Memory B cell (primary cell): ENCODE results near the gene ODAD2.

Source experiments
- ATAC-seq: fragments of 150-1000 bp; cut with Tn5 transposase; 2 replicates; pipeline ENCODE4 v1.10.0; 2021; ENCODE audit warnings: low read depth, mild to moderate bottlenecking, moderate library complexity
- DNase-seq, 2 donors: peaks; one replicate each; pipeline ENCODE4 v3.0.0; 2022; ENCODE audit warnings: low spot score in 2 of 2
- H3K27ac Mint-ChIP-seq: one replicate; pipeline ENCODE4 v1.8.0; 2022; ENCODE audit warnings: mild to moderate bottlenecking, moderate library complexity, mixed read lengths
- H3K27me3 Mint-ChIP-seq: one replicate; pipeline ENCODE4 v1.8.0; 2022; ENCODE audit warnings: mixed read lengths
- H3K36me3 Mint-ChIP-seq: one replicate; pipeline ENCODE4 v1.8.0; 2022; ENCODE audit warnings: mild to moderate bottlenecking, mixed read lengths
- H3K4me1 Mint-ChIP-seq: one replicate; pipeline ENCODE4 v1.8.0; 2022; ENCODE audit warnings: mixed read lengths
- H3K4me3 Mint-ChIP-seq: one replicate; pipeline ENCODE4 v1.8.0; 2022; ENCODE audit warnings: mild to moderate bottlenecking, moderate library complexity, mixed read lengths
- H3K9me3 Mint-ChIP-seq: one replicate; pipeline ENCODE4 v1.8.0; 2022; ENCODE audit warnings: mixed read lengths

The ODAD2 gene

DNA sequence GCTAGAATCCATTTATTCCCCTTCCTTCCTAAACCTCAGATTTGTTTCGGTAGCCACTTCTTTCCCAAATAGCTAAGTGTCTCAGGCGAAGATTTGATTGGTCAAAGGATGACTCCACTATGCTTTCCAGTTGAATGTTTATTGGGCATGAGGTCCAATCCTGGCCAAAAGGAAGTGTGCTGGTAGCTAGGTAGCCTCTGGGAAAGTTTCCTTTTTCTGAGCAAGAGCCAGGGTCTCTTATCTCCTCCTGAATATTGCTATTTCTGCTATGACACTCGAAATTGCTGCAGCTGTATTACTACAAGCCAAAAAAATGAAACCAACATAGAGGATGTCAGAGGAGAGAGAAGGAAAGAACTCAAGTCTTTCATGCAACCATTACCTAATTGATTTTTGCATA lies 199.8 kb downstream of the ODAD2 start:
- peaks cover 7% of the 10 kb centered on the region for H3K27me3 Mint-ChIP-seq
- H3K4me1 Mint-ChIP-seq, result no peaks in the 10 kb centered on the region
- H3K27ac Mint-ChIP-seq, result no peak overlapping the region
- no peak overlapping the region for H3K4me3 Mint-ChIP-seq
- ATAC-seq (no peak), DNase-seq (no peak)
- peaks cover 3% of the 10 kb centered on the region for H3K9me3 Mint-ChIP-seq
- no peaks in the 10 kb centered on the region for H3K36me3 Mint-ChIP-seq

- H3K36me3 Mint-ChIP-seq, result no peaks in the 10 kb centered on the region
- peaks cover 3% of the 10 kb centered on the region for H3K9me3 Mint-ChIP-seq
- no peak overlapping the region for H3K4me3 Mint-ChIP-seq
- DNase-seq, result no peak
- ATAC-seq, result no peak
- peaks cover 13% of the 10 kb centered on the region for H3K27me3 Mint-ChIP-seq
- no peaks in the 10 kb centered on the region for H3K4me1 Mint-ChIP-seq
- no peak overlapping the region for H3K27ac Mint-ChIP-seq
Measured at GRCh38 chr10:27794157-27794556, 204.7 kb downstream of the ODAD2 start.

DNA sequence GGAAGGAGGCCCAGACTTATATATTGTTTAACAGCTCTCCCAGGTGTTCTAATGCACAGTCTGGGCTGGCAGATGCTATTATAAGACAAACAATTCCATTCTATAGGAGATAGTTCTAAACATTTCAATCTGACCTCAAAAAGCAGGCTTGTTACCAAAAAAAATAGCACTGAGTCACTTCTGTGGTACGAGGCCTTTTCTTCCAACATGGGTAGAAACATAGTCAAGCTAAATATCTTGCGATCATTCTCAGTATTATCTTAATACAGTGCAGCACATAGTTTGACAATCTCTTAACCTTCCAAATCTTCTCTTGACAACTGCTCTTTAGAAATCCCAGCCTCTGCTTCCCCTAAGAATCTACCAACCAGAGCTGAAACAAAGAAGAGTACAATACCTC lies 206.7 kb downstream of the ODAD2 start:
- H3K4me3 Mint-ChIP-seq, result no peak overlapping the region
- H3K27me3 Mint-ChIP-seq, result peaks cover 15% of the 10 kb centered on the region
- peaks cover 3% of the 10 kb centered on the region for H3K9me3 Mint-ChIP-seq
- DNase-seq (no peak), ATAC-seq (no peak)
- H3K36me3 Mint-ChIP-seq, result no peaks in the 10 kb centered on the region
- H3K4me1 Mint-ChIP-seq, result no peaks in the 10 kb centered on the region
- H3K27ac Mint-ChIP-seq, result no peak overlapping the region

GRCh38 chr10:27784272-27784671 lies 214.6 kb downstream of the ODAD2 start:
- Mint-ChIP-seq H3K27ac (no peak overlapping the region), H3K9me3 (no peaks in the 10 kb centered on the region), H3K4me1 (no peaks in the 10 kb centered on the region), H3K4me3 (no peak overlapping the region), H3K27me3 (peaks cover 4% of the 10 kb centered on the region), H3K36me3 (no peaks in the 10 kb centered on the region)
- ATAC-seq (no peak), DNase-seq (no peak)

DNA sequence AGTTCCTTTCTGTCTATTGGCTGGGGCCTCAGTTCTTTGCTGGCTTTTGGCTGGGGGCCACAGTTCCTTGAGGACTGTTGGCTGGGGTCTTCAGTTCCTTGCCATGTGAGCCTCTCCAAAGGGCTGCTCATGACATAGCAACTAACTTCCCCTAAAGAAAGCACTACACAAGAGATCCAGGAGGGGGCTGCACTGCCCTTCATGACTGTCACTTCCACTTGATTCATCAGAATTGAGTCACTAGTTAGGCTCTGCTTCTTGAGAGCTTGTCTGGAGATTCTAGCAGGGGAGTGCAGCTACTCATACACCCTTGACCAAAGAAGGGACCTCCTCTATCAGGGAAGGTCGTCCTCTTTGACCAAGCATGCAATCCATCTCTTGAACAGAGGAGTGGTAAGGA lies 215.2 kb downstream of the ODAD2 start:
- H3K4me3 Mint-ChIP-seq, result no peak overlapping the region
- no peaks in the 10 kb centered on the region for H3K4me1 Mint-ChIP-seq
- H3K27me3 Mint-ChIP-seq, result peaks cover 4% of the 10 kb centered on the region
- ATAC-seq (no peak), DNase-seq (no peak)
- no peaks in the 10 kb centered on the region for H3K9me3 Mint-ChIP-seq
- H3K36me3 Mint-ChIP-seq, result no peaks in the 10 kb centered on the region
- no peak overlapping the region for H3K27ac Mint-ChIP-seq

GRCh38 chr10:27779462-27780015 lies 219.3 kb downstream of the ODAD2 start:
- no peak overlapping the region for H3K27ac Mint-ChIP-seq
- no peaks in the 10 kb centered on the region for H3K4me1 Mint-ChIP-seq
- no peaks in the 10 kb centered on the region for H3K36me3 Mint-ChIP-seq
- DNase-seq (no peak), ATAC-seq (no peak)
- H3K4me3 Mint-ChIP-seq, result no peak overlapping the region
- peaks cover 12% of the 10 kb centered on the region for H3K27me3 Mint-ChIP-seq
- no peaks in the 10 kb centered on the region for H3K9me3 Mint-ChIP-seq

DNA sequence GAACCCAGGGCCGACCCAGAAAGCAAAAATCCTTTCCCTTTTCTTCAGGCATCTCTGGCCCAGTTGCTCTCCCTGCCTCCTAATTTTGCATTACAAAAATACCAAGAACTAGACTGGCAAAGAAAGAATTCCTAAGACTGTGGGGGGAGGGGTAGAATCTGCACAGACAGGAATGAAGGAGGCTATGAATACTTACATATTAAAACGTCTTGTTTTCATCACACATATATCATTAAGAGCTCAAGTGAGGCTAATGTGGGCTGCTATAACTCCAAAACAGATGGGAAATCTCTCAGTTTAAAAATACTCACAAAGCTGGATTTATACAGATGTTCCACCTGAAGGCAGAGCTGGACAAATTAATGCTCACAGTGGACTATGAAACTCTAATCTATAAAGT lies 224.0 kb downstream of the ODAD2 start:
- H3K27me3 Mint-ChIP-seq, result peaks cover 20% of the 10 kb centered on the region
- no peaks in the 10 kb centered on the region for H3K4me1 Mint-ChIP-seq
- H3K9me3 Mint-ChIP-seq, result no peaks in the 10 kb centered on the region
- H3K36me3 Mint-ChIP-seq, result no peaks in the 10 kb centered on the region
- DNase-seq (no peak), ATAC-seq (no peak)
- H3K27ac Mint-ChIP-seq, result no peak overlapping the region
- H3K4me3 Mint-ChIP-seq, result no peak overlapping the region

DNA sequence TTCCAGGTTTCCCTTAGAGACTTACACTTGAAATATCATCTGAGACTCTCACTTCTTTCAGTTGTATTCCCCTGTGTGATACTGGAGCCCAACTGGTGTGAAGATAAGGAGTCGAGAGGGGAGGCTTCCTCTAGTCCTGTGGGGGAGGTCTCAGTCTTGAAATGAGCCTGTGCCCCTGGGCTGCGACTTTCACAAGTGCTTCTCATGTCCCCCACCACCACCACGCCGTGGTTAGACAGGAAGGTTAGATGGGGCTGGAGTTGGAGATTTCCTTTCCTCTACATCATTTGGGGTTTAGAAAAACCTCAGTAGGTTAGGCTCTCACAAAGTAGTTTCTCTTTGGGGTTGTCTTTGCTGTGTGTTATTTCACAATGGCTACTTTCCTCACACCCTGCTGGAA lies 227.6 kb downstream of the ODAD2 start:
- DNase-seq, result no peak
- peaks cover 2% of the 10 kb centered on the region for H3K9me3 Mint-ChIP-seq
- H3K4me1 Mint-ChIP-seq, result no peaks in the 10 kb centered on the region
- H3K4me3 Mint-ChIP-seq, result no peak overlapping the region
- peaks cover 19% of the 10 kb centered on the region for H3K27me3 Mint-ChIP-seq
- no peak for ATAC-seq
- H3K27ac Mint-ChIP-seq, result no peak overlapping the region
- no peaks in the 10 kb centered on the region for H3K36me3 Mint-ChIP-seq

DNA sequence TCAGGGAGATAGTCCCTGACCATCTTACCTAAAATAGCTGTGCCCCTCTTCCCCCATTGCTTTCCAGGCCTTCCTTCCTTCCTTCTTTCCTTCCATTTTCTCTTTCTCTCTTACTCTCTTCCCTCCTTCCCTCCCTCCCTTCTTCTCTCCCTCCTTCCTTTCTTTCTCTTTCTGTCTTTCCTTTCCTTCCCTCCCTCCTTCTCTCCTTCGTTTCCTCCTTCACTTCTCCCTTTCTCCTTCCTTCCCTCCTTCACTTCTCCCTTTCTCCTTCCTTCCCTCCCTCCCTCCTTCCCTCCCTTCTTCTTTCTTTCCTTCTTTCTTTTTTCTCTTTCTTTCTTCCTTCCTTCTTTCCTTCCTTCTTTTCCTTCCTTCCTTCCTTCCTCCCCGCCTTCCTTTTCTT lies 228.7 kb downstream of the ODAD2 start:
- Mint-ChIP-seq H3K36me3 (no peaks in the 10 kb centered on the region), H3K4me3 (no peak overlapping the region), H3K4me1 (no peaks in the 10 kb centered on the region), H3K9me3 (peaks cover 2% of the 10 kb centered on the region), H3K27ac (no peak overlapping the region), H3K27me3 (peaks cover 15% of the 10 kb centered on the region)
- no peak for DNase-seq
- no peak for ATAC-seq
